HG03280 (cell line): ENCODE measurements around the gene MN1.

Experiments
- ATAC-seq: cut with Tn5 transposase; IDR thresholded peaks from one replicate; pipeline ENCODE4 v1.9.1; 2021; ENCODE audit warnings: mild to moderate bottlenecking, moderate library complexity; ENCODE audit not compliant: unreplicated experiment

MN1 gene

DNA sequence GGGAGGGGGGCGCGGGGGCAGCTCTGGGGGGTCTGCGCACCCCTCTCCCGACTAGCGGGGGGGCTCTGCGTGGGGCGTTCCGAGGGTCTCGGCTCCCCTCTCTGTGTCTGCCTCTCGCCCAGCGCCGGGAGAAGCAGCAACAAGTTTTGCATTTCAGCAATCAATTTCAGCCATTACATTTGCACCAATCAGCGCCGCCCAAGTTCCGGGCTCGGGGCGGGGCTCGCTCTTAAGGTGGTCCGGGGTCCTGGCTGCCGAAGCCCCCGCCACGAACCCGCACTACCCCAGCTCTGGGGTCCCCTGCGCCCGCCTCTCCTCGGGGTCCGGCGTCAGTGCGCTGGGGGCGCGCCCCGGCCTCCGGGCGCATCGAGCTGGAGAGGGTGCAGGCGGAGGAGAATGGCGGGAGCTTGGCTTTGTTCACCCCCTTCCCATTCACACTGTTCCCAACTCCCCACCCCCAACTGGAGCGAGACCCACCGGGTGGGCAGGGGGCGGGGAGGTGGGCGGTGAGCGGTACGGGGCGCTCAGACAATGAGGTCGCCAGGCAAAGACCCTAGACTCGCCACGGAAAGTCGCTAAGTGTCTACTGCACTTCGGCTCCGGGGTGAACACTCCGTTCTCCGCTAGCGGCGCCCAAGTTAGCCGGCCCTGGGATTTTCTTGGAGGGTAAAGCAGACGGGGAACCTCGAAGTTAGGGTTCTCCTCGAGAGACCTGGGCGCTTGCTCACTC lies at the start of gene MN1:
Gene MN1 (minus strand): TSS at position 141 of the 730 bp plus-strand sequence. CDS start 1,213 bp downstream, outside the sequence.
- ATAC-seq: no peak

DNA sequence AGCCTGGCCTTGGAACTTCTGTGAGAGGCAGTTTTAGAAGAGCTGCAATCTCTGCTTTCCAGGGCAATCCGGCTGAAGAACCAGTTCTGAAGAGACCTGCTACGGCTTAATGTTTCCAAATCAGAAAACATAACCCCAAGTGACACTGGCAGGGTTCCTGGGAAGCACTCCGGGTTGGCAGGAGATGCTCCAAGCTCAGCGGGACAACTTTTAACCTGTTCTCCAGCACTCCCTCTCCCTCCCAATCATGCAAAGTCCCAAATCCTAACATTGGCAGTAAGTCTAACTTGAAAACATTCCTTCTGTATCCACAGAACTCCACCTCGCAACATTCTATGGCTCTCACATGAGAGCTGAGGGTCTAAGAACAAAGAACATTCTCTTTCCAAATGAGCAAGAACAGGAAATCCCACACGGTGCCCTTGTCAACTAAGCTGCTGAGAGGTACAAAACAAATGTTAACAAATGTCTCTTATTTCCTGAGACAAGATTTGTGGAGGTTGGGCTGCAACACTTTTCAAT lies 48.5 kb upstream of the MN1 start:
- no peak for ATAC-seq

DNA sequence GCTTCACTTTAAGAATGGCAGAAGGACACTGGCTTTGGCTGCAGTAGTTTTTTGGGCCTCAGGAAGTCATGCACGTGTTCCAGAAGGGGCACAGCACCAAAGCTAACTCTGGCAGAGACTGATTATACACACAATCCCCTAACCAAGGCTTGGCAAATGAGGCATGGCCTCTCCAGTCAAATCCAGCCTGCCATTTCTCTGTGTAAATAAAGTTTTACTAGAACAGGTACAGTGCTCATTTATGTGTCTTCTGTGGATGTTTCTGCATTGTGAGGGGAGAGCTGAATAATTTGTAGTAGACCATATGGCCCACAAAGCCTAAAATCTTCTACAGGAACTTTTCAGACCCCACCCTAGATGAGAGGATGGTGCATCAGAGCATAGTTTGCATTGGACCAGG lies 46.4 kb upstream of the MN1 start:
- no peak for ATAC-seq

DNA sequence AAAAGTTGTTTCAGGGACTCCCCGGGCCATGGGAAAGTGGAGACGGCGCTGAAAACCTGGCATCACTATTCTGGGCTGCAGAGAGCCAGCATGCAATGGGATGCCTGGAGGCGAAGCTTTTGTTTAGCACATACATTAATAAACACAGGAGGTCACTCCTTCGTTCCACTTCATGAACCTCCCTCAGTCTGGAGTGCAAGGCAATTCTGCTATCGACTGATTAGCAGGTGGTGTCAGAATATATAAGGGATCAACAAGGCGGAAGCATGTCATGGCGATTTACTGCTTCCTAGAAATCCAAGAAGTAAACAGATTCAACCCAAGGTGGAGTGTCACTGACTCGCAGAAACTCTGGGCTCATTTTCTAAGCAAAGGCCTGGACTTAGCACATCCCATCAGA lies 45.4 kb upstream of the MN1 start:
- no peak for ATAC-seq

DNA sequence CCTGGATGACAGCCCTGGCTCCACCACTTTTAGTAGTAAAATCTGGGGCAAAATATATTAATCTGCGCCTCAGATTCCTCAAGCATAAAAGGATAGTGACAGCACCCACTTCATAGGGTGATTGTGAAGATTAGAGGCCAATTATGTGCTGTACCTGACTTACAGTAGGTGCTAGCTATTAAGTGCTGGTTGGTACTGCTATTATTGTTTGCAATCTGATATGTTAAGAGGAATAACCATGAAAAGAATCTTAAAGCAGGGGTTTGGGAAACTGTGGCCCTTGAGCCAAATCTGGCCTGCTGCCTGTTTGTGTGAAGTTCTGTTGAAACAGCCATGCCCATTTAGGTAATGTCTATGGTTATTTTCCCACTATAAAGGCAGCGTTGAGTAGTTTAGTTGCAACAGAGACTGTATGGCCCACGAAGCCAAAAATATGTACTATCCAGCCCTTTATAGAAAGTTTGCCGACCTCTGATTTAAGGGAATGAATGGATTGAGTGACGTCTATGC lies 44.7 kb upstream of the MN1 start:
- ATAC-seq: no peak

DNA sequence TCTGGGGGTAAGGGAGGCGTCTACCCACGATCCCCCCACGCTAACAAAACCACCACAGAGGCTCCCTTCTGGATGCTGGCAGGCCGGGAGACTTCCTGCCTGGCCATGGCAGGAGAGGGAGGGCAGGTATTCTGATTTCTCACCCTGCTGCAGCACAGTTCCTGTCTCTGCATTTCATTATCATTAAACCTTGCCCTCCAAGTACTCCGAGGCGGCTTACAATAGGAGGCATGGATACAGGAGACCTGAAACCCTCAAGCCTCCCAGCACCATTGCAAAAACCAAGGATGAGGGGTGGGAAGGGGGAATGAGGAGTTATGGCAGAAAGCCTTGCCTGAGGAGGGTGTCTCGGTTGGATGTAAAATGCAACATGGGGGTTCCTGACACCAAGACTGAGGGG lies 44.1 kb upstream of the MN1 start:
- no peak for ATAC-seq

DNA sequence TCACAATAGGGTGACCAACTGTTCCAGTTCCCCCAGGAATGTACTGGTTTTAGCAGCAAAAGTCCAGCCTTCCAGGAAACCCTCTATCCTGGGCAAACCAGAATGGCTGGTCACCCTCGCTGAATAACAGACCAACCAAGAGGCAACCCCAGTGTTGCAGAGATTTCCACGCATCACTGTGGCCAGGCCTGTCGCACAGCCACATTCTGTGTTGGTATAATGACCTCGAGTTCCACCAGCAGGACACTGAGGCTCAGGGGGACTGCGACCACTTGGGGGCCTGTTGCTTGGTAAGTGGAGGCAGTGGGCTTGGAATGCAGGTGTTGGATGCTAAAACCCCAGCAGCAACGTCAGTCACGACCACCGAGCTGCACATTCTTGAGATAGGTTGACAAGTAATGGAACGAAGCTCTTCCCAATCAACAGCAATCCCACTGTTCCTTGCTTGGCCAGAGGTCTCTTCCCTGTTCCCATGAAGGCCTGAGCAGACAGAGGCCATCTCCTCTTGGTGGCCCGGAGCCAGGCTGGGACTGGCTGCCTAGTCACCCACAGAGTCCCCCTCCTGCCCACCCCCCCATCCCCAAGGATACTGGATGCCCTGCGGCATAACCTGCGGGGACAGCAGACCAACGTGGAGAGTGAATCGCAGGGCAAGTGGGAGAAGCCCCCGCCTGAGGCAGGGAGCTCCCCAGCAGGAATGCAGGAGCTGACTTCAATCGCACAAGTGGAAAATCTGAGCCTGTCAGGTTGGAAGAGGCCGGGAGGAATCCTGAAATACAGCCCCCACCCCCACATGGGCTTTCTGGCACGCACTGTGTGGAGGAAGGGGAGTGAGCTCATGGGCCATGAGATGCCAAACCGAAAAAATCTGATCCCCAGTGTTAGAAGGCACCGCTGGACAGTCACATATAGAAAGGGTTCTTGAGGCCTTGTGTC lies 43.4 kb upstream of the MN1 start:
- no peak for ATAC-seq

DNA sequence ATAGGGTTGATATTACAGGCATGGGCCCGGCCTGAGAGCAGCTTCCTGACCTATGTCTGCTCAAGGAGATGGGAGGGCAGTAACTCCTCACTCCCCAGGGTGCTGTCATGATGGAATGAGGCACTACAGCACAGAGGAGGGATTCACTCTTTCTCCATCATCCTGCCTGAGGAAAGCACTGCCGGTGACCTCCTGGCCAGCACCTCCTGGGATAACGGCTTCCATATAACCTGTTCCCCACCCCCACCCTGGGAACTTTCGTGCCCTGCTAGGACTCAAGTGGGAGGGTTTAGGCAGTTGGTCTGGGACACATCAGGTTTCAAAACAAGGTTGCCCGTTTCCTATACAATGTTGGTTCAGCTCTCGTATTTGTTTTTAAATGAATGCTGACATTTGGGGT lies 42.7 kb upstream of the MN1 start:
- no peak for ATAC-seq

DNA sequence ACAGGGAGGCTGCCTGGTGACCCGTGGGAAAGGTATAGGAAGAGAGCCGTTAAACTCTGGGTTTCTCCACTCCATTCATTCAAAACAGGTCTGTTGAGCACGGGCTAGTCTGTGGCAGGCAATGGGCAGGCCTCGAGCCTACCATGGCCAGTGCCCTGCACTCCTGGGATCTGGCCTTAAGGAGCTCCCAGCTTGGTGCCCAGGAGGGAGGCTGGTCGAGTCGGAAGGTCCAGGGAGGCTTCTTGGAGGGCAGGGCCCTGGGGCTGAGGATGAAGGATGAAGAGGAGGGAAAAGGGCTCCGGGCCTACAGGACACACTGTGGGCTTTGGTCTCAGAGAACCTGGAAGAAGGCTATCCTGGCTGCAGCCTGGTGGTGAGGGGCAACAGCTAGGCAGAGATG lies 41.9 kb upstream of the MN1 start:
- ATAC-seq: no peak

DNA sequence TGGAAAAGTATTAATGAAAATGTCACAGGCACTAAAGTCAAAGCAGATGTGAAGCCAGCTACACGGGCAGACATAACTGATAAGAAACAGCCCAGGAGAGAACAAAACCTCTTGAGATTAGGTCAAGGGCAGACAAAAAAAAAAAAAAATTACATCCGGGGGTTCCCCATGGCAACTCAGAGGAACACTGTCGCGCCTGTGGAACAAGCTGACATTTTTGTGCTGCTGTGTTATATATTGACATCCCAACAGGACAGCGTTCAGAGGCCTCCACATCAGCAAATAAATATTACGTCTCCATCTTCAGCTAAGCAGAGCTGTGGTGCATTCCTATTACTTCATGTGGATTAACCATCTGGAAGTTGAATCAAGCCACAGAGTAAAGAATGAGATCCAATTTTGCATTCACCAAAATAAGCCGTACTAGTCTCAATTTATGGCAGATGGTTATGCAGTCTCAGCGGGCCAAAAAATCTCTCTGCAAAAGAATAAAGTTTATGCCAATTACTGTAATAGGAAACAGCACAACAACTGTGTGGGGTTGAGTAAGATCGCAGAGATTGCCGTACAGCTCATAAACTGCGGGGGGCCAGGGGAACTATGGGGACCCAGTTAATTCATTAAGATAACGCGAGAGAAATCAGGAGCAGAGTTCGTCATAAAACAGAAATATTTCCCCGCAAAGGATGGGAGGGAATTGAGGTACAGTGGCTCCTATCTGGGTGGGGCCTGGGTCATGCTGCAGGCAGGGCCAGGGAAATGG lies 41.3 kb upstream of the MN1 start:
- ATAC-seq: no peak

DNA sequence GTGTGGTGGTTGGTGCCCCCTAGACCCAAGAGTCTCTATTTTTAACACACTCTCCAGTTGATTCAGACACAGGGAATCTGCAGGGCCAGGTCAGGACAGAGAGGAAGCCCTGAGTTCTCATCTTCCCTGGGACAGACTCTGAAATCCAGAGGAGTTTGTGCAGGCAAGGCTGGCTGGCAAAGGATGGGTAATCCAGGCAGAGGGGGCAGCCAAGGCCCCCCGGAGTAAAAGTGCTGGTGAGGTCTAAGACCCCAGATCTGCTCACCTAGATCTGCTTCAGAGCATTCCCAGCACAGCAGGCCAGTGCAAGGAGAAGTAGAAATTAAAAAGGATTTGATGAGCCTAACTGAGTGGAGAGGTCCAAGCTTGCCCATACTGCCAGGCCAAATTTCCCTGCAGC lies 40.6 kb upstream of the MN1 start:
- no peak for ATAC-seq

DNA sequence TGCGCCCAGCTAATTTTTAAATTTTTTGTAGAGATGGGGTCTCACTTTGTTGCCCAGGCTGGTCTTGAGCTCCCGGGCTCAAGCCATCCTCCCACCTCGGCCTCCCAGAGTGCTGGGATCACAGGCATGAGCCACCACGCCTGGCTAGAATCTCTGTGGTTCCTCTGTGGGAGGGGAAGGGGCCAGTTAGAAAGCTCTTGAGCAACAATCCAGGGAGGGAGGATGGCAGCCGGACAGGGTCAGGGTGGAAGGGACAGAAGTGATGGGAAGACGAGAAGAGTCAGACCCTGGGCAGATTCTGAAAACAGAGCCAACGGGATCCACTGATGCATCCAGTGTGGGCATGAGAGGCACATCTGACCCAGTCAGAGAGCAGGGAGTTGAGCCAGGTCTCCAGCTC lies 38.9 kb upstream of the MN1 start:
- ATAC-seq: no peak

DNA sequence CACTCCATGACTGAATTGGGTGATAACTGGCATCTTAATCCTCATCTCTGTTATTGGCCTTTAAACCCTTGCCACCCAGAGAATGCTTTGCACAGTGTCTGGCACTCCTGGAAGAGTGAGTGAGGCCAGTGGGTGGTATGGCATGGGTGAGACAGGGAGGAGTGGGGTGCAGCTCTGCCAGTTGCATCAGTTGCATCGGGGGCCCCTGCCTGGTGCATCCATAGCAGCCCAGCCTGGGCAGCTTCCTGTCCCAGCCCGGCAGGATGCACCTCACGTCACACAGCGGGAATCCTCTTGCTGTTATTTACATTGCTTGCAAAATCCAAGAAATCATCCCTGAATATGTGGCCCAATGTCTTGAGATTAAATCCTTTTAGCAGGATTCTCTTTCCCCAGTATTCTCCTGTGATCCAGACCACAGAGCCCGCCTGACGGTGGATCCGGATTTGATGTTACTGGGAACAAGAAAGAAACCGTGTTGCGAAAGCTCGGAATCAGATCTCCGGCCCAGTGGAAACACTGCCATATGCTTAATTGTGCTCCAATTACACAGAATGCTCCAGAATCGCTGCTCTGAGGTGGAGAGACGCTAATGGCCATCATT lies 37.6 kb upstream of the MN1 start:
- ATAC-seq: no peak

DNA sequence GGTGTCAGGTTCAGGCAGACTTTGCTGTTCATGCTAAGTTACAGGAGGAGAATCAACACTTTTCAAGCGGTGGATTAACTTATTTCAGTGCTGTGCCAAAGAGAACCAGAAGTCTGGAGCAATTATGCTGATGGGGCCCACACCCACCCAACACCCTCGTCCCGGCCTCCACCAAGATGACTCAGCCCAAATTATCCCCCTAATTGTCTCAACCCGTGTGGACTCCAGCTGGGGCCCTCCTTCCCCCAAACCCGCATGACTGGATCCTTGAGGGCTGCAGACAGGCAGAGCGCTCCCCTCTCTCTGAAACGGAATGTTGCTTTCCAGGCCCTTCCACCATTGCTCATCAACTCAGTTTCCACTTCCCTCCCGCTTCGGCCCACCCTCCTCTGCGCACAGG lies 34.6 kb upstream of the MN1 start:
- no peak for ATAC-seq

DNA sequence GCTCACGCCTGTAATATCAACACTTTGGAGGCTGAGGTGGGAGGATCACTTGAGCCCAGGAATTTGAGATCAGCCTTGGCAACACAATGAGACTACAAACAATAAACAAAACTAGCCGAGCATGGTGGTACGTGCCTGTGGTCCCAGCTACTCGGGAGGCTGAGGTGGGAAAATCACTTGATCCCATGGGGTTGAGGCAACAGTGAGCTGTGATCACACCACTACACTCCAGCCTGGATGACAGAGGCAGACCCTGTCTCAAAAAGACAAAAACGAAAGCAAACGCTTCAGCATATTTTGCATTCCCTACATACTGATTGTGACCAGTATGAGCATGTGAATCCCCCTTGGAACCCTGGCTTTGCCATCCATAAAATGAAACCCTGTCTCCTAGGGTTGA lies 33.9 kb upstream of the MN1 start:
- ATAC-seq: no peak

DNA sequence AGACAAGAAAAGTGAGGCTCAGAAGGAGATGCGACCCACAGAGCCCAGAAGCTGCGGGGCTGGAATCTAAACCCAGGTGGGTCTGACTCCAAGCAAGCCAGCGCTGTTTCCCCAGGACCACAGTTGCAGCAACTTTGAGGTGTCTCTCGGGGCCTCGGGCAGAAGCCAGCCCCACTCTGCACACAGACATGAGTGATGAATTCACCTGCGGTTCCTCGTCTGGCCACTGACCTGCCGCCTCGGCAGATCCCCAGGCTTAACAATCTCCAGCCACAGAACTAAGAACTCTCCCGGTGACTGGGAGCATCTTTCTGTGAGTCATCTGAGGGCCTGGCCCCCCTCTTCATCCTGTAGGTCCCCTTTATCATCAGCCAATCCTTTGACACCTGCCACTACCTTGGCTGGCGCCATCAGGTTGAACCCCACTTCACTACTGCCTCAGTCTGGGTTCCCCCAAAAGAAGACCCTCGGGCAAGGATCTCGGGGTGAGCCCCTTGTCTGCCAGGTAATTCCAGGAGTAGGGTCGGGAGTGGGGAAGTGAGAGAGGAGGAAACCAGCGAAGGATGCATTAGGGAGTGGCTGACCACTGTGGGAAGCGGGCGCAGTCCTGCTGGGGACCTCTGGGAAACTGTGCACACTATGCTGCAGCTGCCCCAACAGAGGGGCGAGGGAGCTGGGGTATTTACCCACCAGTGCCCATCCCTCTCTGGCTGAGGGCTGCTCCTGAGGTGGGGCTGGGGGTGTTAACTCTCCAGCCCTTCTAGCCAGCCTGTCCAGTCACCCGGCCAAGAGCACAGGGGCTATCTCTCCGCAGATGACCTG lies 33.0 kb upstream of the MN1 start:
- no peak for ATAC-seq

DNA sequence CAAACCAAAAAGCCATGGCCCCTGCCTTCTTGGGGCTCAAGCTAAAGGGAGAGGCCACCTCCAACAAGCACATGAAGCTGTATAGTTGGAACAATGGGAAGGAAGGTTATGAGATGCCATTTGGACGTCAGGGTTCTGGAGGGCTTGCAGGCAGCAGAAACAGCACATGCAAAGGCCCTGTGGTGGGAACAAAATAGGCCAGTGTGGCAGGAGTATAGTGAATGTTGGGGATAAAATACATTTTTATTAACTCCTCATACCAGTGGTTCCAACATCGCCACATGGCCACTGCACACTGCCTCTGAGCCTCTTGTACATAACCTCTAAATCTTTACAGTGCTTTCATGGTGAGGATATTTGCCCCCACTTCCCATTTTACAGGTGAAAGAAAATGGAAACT lies 32.2 kb upstream of the MN1 start:
- no peak for ATAC-seq

DNA sequence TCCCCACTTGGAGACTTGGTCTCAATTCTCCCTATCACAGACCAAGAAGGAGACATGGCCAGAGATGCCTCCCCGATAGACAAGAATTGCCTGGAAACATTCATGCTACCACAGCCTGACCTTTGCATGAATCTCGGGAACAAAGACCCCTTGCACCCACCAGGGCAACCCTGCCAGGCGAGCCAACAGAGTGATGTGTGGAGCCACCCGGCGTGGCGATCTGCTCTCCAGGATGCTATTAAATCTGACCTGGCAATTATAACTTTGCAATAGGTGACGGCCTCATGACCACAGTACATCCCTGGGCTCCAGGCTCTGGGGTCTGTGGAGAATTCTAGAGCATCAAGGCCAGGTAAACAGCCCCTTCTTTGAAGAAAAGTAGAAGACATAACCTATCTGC lies 31.1 kb upstream of the MN1 start:
- no peak for ATAC-seq

DNA sequence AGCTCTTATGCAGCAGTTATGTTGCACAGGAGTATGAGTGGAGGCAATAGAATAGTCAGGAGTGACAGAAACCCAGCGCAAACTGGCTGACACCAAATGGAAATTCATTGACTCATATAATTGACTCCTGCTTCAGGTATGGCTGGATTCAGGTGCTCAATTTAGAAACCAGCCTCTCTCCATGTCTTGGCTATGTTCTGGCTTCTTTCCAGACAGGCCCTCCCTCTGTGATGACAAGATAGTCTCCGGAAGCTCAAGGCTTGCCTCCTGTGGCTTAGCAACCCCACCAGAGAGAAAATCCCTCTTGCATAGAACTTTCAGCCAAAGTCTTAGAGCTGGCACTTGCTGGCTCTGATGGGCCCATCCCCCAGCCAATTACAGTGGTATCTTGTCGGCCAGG lies 28.1 kb upstream of the MN1 start:
- no peak for ATAC-seq
